Left ventricle myocardium superior (tissue), 1 donor: ENCODE data around the gene CLIC3. TPM values are rescaled to one million over a fixed set of nuclear protein-coding genes. Genes with fewer than 3 reads are reported as not detected.
A peak's percentile ranks its signal among the peaks of the same experiment; 100 is the strongest.

Source experiments
- ATAC-seq: fragments of 200-7000 bp; cut with Tn5 transposase; one replicate; pipeline ENCODE4 v1.9.1; 2020; ENCODE audit warnings: mild to moderate bottlenecking, moderate library complexity
- DNase-seq: peaks from one replicate; pipeline ENCODE4 v3.0.0-alpha.2; 2020
- intact Hi-C: fragments of 100-400 bp; cut with micrococcal nuclease; formaldehyde crosslinking; loops from one replicate; pipeline ENCODE4 v1.11.0; 2022
- total RNA-seq: library from RNA; stranded (reverse); fragmentation: NEBNext Ultra II Directional; extraction: Animal tissue kit (Norgen Biotek cat#: 25700); gene quantifications from one replicate; pipeline ENCODE4 v1.2.1, GENCODE V29; 2021
- donor health status: DM: no; HTN: yes; CAD: no; lungs with severe emphysema.

The CLIC3 gene
- total RNA-seq, 1 donor from 2014 or later = 1.7 TPM

- intact Hi-C loops = no loop called here
- no peak for DNase-seq
- ATAC-seq = no peak
These were observed 22.4 kb downstream of the CLIC3 start for GRCh38 chr9:136973618-136974617.

GRCh38 chr9:136972743-136973142, 23.6 kb downstream of the CLIC3 start:
- ATAC-seq (no peak), DNase-seq (no peak)
- intact Hi-C loops = no loop called here

- no peak for ATAC-seq
- intact Hi-C loops = no loop called here
- no peak for DNase-seq
These were observed 24.0 kb downstream of the CLIC3 start for GRCh38 chr9:136972335-136972734.

GRCh38 chr9:136971746-136972145, 24.6 kb downstream of the CLIC3 start:
- intact Hi-C loops = no loop called here
- ATAC-seq (no peak), DNase-seq (no peak)

GRCh38 chr9:136970361-136970760, 26.0 kb downstream of the CLIC3 start:
- DNase-seq (no peak), ATAC-seq (no peak)
- intact Hi-C loops = no loop called here

GRCh38 chr9:136969774-136970173, 26.6 kb downstream of the CLIC3 start:
- intact Hi-C loops = no loop called here
- no peak for ATAC-seq
- no peak for DNase-seq

- peak; percentile 18 for ATAC-seq
- no peak for DNase-seq
- intact Hi-C loops = no loop called here
These were observed 27.2 kb downstream of the CLIC3 start for GRCh38 chr9:136969150-136969549.

GRCh38 chr9:136968333-136969127, 27.8 kb downstream of the CLIC3 start:
- ATAC-seq (peak; percentile 63), DNase-seq (peak; percentile 55)
- intact Hi-C loops = no loop called here

- DNase-seq = peak; percentile 34
These were observed 30.4 kb downstream of the CLIC3 start for GRCh38 chr9:136965771-136966484.

GRCh38 chr9:136964833-136965422, 31.4 kb downstream of the CLIC3 start:
- peak; percentile 17 for DNase-seq
- intact Hi-C loops = no loop called here
- ATAC-seq = no peak

More at GRCh38 chr9:136965771-136966484, 30.4 kb downstream of the CLIC3 start:
- intact Hi-C loops = no loop called here
- ATAC-seq = no peak

- ATAC-seq (no peak), DNase-seq (no peak)
- intact Hi-C loops = no loop called here
These were observed 32.1 kb downstream of the CLIC3 start for GRCh38 chr9:136964171-136964689.

- intact Hi-C loops = no loop called here
- ATAC-seq (no peak), DNase-seq (no peak)
These were observed 32.6 kb downstream of the CLIC3 start for GRCh38 chr9:136963751-136964150.

GRCh38 chr9:136963341-136963740, 33.0 kb downstream of the CLIC3 start:
- no peak for DNase-seq
- no peak for ATAC-seq
- intact Hi-C loops = no loop called here

GRCh38 chr9:136962701-136963248, 33.6 kb downstream of the CLIC3 start:
- intact Hi-C loops = no loop called here
- DNase-seq = no peak
- no peak for ATAC-seq

- ATAC-seq (no peak), DNase-seq (no peak)
- intact Hi-C loops = no loop called here
These were observed 34.2 kb downstream of the CLIC3 start for GRCh38 chr9:136962163-136962562.

- ATAC-seq (peak; percentile 90), DNase-seq (peak; percentile 81)
- intact Hi-C loops = no loop called here
These were observed 34.9 kb downstream of the CLIC3 start for GRCh38 chr9:136961279-136962065.

- no peak for DNase-seq
- ATAC-seq = no peak
These were observed 35.5 kb downstream of the CLIC3 start for GRCh38 chr9:136960938-136961275.

More at GRCh38 chr9:136960938-136961275, 35.5 kb downstream of the CLIC3 start:
- intact Hi-C loops = no loop called here
